HG02938 (cell line): Measurements from ENCODE around the gene CPNE1.

Source experiments
- ATAC-seq: cut with Tn5 transposase; IDR thresholded peaks from one replicate; pipeline ENCODE4 v1.9.1; 2021; ENCODE audit warnings: mild to moderate bottlenecking, moderate library complexity; ENCODE audit not compliant: unreplicated experiment

The CPNE1 gene

GRCh38 chr20:35621560-35621946 is 43.1 kb downstream of the CPNE1 start:
- no peak for ATAC-seq

GRCh38 chr20:35620818-35621559 is 43.7 kb downstream of the CPNE1 start:
- ATAC-seq, result no peak

GRCh38 chr20:35619196-35620095 is 45.3 kb downstream of the CPNE1 start:
- ATAC-seq, result peak; percentile 37

- ATAC-seq, result no peak
Observed at GRCh38 chr20:35618263-35619131, 46.2 kb downstream of the CPNE1 start.

- ATAC-seq, result no peak
Observed at GRCh38 chr20:35617397-35618262, 47.1 kb downstream of the CPNE1 start.

- ATAC-seq, result peak; percentile 71
Observed at GRCh38 chr20:35616465-35617396, 48.0 kb downstream of the CPNE1 start.

- peak; percentile 0 for ATAC-seq
Observed at GRCh38 chr20:35615667-35616464, 48.8 kb downstream of the CPNE1 start, which contains the start of gene SPAG4. Gene SPAG4 (plus strand): TSS chr20:35615829. CDS start chr20:35616004, 175 bp downstream.

GRCh38 chr20:35611482-35611881 is 53.2 kb downstream of the CPNE1 start:
- no peak for ATAC-seq

GRCh38 chr20:35610833-35611427 is 53.8 kb downstream of the CPNE1 start:
- ATAC-seq, result no peak

GRCh38 chr20:35607003-35607735 is 57.5 kb downstream of the CPNE1 start:
- no peak for ATAC-seq

GRCh38 chr20:35606127-35606526 is 58.6 kb downstream of the CPNE1 start:
- no peak for ATAC-seq

- no peak for ATAC-seq
Observed at GRCh38 chr20:35604449-35604747, 60.3 kb downstream of the CPNE1 start.

- no peak for ATAC-seq
Observed at GRCh38 chr20:35603695-35604448, 60.8 kb downstream of the CPNE1 start.

GRCh38 chr20:35602851-35603495 is 61.7 kb downstream of the CPNE1 start:
- no peak for ATAC-seq

- ATAC-seq, result no peak
Observed at GRCh38 chr20:35601990-35602389, 62.7 kb downstream of the CPNE1 start.
